ENCODE data around the gene SAA1. TPM values are rescaled to one million over a fixed set of nuclear protein-coding genes. Genes with fewer than 3 reads are reported as not detected.

SAA1 gene
- polyA plus RNA-seq (2012; ENCODE audit: missing spikeins) = not detected

DNA sequence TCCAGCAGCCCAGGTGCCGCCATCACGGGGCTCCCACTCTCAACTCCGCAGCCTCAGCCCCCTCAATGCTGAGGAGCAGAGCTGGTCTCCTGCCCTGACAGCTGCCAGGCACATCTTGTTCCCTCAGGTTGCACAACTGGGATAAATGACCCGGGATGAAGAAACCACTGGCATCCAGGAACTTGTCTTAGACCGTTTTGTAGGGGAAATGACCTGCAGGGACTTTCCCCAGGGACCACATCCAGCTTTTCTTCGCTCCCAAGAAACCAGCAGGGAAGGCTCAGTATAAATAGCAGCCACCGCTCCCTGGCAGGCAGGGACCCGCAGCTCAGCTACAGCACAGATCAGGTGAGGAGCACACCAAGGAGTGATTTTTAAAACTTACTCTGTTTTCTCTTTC is at the start of gene SAA1:
Gene SAA1, plus strand, starts transcription at position 316 of the 400 bp plus-strand sequence. CDS start 624 bp downstream, outside the sequence.
- no peak for DNase-seq (ENCODE audit: insufficient read length)
- FAIRE-seq = no peak
- TF ChIP-seq POLR2A (IDR thresholded peaks at IDR 0.05; ENCODE audit: low read depth, low read length) (no peak), TAF1 (IDR thresholded peaks at IDR 0.05; ENCODE audit: borderline replicate concordance, low read depth, low read length) (no peak), POLR2AphosphoS5 (IDR thresholded peaks at IDR 0.05; ENCODE audit: low read depth, low read length) (no peak)

DNA sequence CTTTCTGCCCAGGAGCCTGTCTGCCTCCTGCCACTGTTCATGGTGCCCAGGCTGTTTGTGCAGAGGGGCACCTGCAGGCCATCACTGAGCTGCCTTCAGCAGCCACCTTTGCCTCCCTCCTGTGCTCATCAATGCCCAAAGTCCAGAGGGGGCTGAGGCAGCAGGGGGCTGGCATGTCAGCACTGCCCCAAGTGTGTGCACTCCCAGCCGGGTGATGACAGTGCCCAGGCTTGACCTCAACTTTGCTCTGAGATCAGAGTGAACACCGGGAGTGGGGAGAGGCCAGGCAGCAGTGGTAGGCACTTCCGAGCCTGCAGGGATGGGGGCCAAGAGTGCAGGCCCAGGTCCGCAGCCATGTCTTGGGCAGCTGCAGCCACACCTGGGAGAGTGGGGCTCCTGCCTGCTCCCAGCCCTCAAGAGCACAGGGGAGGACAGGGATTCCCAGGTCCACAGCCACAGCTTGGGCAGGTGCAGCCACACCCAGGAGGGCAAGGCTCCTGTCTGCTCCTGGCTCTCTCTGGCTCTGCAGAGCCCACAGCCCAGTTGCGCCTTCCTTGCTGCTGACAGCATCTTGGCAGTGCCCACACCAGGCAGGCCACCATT is 44.7 kb upstream of the SAA1 start:
- no peak for TF ChIP-seq POLR2AphosphoS5 (IDR thresholded peaks at IDR 0.05; ENCODE audit: low read depth, low read length)
- no peak for TF ChIP-seq POLR2A (IDR thresholded peaks at IDR 0.05; ENCODE audit: low read depth, low read length)
- no peak for TF ChIP-seq TAF1 (IDR thresholded peaks at IDR 0.05; ENCODE audit: borderline replicate concordance, low read depth, low read length)
- FAIRE-seq (no peak), DNase-seq (ENCODE audit: insufficient read length) (no peak)

DNA sequence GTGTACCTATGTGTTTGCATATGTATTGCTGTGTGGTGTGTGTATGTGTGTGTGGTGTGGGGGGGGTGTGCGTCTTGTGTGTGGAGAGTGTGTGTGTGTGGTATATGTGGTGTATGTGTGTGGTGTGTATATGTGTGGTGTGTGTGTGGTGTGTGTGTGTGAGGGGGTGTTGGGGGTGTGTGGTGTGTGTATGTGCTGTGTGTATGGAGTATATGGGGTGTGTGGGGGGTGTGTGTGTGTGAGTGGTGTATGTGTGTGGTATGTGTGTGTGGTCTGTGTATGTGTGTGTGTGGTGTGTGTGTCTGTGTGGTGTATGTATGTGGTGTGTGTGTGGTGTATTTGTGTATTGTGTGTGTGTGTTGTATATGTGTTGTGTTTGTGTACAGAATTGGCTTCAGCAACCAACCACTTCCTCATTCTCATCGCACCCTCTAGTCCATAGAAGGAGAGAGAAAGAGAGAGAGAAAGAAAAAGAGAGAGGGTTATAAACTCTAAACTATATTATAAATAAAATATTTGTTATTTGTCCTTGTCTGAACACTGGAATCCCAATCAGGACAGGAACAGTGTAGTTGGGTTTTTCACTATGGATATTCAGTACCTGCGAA is 43.1 kb upstream of the SAA1 start:
- FAIRE-seq (peak; percentile 94), DNase-seq (ENCODE audit: insufficient read length) (no peak)
- TF ChIP-seq POLR2A (IDR thresholded peaks at IDR 0.05; ENCODE audit: low read depth, low read length) (no peak), POLR2AphosphoS5 (IDR thresholded peaks at IDR 0.05; ENCODE audit: low read depth, low read length) (no peak), TAF1 (IDR thresholded peaks at IDR 0.05; ENCODE audit: borderline replicate concordance, low read depth, low read length) (no peak)

DNA sequence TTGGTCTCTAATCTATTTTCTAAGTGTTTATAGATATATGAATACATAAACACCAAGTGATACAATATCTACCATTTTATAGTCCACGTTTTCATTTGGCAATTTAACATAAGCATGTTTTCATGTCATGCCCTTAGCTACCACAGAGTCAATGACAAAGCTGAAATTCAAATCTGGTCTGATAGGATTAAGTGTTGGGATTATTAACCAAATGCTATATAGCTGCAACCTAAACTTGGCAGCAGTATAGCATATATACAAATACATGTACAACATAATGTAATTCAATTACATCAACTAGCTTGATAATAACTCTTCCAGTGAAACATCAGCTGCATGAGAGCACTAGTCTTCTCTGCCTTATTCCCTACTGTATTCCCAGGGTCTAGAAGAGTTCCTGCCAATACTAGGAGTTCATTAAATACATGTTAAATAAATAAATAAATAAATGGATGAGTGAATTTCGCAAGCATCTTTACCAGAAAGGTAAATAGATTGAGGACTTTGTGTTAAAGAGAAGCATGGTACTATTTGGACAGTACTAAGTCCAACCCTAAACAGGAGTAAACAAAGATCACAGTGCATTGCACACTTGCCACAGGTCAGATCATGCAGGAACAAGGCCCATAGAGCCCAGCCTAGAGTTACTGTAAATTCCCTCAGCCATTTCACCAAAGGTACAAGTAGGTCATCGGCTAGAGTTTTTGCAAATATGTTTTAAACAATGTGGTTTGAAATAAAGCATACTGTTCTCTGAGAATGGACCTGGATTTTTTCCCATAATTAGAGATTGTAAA is 42.3 kb upstream of the SAA1 start:
- no peak for TF ChIP-seq POLR2A (IDR thresholded peaks at IDR 0.05; ENCODE audit: low read depth, low read length)
- no peak for TF ChIP-seq POLR2AphosphoS5 (IDR thresholded peaks at IDR 0.05; ENCODE audit: low read depth, low read length)
- no peak for TF ChIP-seq TAF1 (IDR thresholded peaks at IDR 0.05; ENCODE audit: borderline replicate concordance, low read depth, low read length)
- no peak for FAIRE-seq
- DNase-seq (ENCODE audit: insufficient read length) = no peak

DNA sequence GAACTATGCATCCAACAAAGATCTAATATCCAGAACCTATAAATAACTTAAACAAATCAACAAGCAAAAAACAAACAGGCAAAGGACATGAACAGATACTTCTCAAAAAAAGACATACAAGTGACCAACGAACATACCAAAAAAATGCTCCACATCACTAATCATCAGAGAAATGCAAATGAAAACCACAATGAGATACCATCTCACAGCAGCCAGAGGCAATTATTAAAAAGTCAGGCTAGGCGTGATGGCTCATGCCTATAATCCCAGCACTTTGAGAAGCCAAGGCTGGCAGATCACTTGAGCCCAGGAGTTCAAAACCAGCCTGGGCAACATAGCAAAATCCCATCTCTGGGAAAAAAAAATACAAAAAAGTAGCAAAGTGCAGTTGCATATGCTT is 40.2 kb upstream of the SAA1 start:
- FAIRE-seq = no peak
- no peak for DNase-seq (ENCODE audit: insufficient read length)
- TF ChIP-seq TAF1 (IDR thresholded peaks at IDR 0.05; ENCODE audit: borderline replicate concordance, low read depth, low read length) (no peak), POLR2AphosphoS5 (IDR thresholded peaks at IDR 0.05; ENCODE audit: low read depth, low read length) (no peak), POLR2A (IDR thresholded peaks at IDR 0.05; ENCODE audit: low read depth, low read length) (no peak)

DNA sequence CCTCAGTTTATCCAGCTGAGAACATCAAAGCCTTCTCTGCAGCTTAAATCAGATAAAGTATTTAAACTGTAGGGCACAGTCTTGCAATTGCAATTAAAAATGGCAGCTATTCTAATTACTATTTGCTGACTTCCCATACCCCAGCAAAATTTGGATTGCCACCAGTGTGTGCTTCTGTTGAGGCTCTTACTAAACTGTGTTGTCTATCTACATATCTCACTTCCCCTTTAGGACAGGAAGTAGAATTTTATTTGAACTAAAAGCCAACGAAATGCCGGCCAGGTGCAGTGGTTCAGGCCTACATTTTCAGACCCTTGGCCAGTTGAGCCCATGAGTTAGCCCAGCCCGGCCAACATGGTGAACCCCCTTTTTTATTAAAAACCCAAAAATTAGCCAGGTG is 36.6 kb upstream of the SAA1 start:
- FAIRE-seq (no peak), DNase-seq (ENCODE audit: insufficient read length) (peak; percentile 31)
- TF ChIP-seq POLR2AphosphoS5 (IDR thresholded peaks at IDR 0.05; ENCODE audit: low read depth, low read length) (no peak), TAF1 (IDR thresholded peaks at IDR 0.05; ENCODE audit: borderline replicate concordance, low read depth, low read length) (no peak), POLR2A (IDR thresholded peaks at IDR 0.05; ENCODE audit: low read depth, low read length) (no peak)

DNA sequence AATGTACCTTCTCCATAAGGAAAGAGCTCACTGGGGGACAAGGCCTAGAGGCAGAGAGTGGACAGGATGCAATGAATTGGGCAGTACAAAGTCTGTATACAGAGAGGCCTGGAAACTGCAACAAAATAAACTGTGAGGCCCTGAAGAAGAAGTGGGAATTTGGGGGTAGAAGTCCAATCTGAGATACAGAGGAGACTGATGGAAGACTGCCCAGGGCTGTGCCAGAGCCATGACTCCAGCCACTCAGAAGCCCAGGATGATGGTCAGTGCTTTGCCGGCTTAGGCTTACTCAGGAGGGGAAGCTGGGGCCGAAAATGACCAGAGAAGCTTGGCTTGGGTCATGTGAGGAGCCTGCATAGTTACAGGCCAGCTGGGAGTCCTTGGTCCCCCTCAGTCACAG is 35.2 kb upstream of the SAA1 start:
- FAIRE-seq (no peak), DNase-seq (ENCODE audit: insufficient read length) (no peak)
- TF ChIP-seq POLR2AphosphoS5 (IDR thresholded peaks at IDR 0.05; ENCODE audit: low read depth, low read length) (no peak), TAF1 (IDR thresholded peaks at IDR 0.05; ENCODE audit: borderline replicate concordance, low read depth, low read length) (no peak), POLR2A (IDR thresholded peaks at IDR 0.05; ENCODE audit: low read depth, low read length) (no peak)

DNA sequence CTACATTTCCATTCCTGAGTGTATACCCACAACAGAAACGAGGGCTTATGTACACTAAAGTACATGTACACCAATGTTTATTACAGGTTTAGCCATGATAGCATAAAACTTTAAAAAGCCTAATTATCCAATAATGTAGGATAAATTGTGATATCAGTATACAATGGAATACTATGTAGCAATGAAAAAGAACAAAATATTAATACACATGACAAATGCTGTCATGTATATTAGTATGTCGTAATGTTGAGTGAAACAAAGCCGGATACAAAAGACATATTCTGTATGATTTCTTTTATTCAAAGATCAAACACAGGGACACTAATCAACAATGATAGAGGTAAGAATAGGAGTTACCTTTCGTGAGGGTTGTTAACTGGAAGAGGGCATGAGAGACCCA is 32.2 kb upstream of the SAA1 start:
- TF ChIP-seq TAF1 (IDR thresholded peaks at IDR 0.05; ENCODE audit: borderline replicate concordance, low read depth, low read length) (no peak), POLR2AphosphoS5 (IDR thresholded peaks at IDR 0.05; ENCODE audit: low read depth, low read length) (no peak), POLR2A (IDR thresholded peaks at IDR 0.05; ENCODE audit: low read depth, low read length) (no peak)
- DNase-seq (ENCODE audit: insufficient read length) (no peak), FAIRE-seq (no peak)

DNA sequence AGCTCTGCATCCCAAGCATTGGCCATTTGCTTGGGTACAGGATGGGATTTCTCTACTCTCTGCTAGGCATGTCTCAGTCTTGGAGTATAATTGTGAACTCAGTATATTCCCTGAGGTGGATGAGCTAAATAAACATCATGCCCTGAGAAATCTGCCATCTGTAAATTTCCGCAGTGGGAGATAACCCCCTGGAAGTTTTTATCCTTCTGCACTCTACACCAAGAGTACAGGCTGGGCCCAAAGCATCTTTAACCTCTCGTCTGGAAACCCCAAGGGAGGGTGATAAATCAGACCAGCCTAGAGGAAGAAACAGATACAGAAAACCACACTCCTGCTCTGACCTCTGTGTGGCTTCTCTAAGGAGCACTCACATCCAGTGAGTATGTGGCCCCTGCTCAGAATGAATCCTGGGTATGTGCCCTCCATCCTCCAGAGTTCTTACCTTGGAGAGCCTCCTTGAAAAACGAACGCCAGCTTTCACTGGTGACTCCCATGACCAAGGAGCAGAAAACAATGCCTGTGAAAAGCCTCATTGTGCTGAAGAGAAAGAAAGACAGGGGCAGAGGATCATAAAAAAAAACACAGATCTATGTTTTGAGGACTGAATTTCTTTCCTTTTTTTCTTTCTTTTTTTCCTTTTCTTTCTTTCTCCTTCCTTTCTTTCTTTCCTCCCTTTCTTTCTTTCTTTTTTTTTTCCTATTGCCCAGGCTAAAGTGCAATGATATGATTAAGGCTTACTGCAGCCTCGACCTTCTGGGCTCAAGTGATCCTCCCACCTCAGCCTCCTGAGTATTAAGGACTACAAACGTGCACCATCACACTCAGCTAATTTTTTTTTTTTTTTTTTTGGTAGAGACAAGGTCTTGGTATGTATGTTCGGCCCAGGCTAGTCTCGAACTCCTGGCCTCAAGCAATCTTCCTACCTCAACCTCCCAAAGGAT is 30.4 kb upstream of the SAA1 start:
- DNase-seq (ENCODE audit: insufficient read length) (no peak), FAIRE-seq (peak; percentile 30)
- no peak for TF ChIP-seq TAF1 (IDR thresholded peaks at IDR 0.05; ENCODE audit: borderline replicate concordance, low read depth, low read length)
- TF ChIP-seq POLR2A (IDR thresholded peaks at IDR 0.05; ENCODE audit: low read depth, low read length) = no peak
- TF ChIP-seq POLR2AphosphoS5 (IDR thresholded peaks at IDR 0.05; ENCODE audit: low read depth, low read length) = no peak

DNA sequence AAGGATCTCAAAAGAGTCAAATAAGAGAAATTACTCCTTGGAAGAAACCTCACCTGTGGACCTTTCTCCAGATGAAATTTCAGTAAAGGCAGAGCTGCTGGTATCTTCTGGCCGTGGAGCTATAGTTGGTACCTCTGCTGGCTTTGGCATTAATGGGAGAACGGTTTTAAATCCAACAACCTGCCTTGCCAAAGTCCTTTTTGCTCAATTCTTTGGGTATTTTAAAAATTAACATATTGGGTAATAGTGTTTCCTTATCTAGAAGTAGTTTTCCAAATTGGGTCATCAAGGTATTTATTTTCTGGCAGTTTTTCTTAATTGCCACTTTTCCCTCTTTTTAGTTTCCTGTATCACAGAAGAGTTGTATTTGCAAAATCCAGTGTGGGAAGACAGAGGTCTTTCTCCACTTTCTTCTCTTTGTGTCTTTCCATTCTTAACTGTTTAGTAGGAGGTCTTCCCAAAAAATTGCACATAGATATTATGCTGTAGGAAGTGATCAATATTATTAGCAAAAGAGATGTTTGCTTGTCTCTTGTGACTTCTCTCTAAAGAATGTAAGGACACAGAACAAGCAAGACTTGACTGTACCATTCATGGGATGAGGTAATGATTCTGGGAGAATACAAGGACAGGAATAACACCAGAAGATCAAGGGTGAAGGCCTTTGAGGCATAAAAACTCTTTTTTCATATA is 29.3 kb upstream of the SAA1 start, which contains the start of gene SAA4:
Gene SAA4, minus strand, starts transcription at position 139 of the 693 bp plus-strand sequence. CDS start 876 bp downstream, outside the sequence.
- DNase-seq (ENCODE audit: insufficient read length) = no peak
- TF ChIP-seq TAF1 (IDR thresholded peaks at IDR 0.05; ENCODE audit: borderline replicate concordance, low read depth, low read length) (no peak), POLR2A (IDR thresholded peaks at IDR 0.05; ENCODE audit: low read depth, low read length) (no peak), POLR2AphosphoS5 (IDR thresholded peaks at IDR 0.05; ENCODE audit: low read depth, low read length) (no peak)
- no peak for FAIRE-seq

Data from GM12892 (cell line).